Retina (tissue), 1 donor: Measurements from ENCODE around the gene P2RY6.
"Not testable (repeated sequence)": the region's sequence is repeated elsewhere in the genome, so short reads cannot be mapped to it uniquely, and the experiment has no call there.

Source experiments
- DNase-seq: peaks from one replicate; pipeline ENCODE4 v3.0.0-alpha.2; 2016

The P2RY6 gene

GRCh38 chr11:73271936-73272679 lies at the start of gene P2RY6:
Gene P2RY6 (plus strand): TSS chr11:73272338. CDS start chr11:73296519, 24,181 bp downstream.
- DNase-seq, result no peak

GRCh38 chr11:73223998-73224730 lies 48.0 kb upstream of the P2RY6 start:
- no peak for DNase-seq

- no peak for DNase-seq
These were observed 47.0 kb upstream of the P2RY6 start for GRCh38 chr11:73225001-73225686.

- DNase-seq, result no peak
These were observed 46.3 kb upstream of the P2RY6 start for GRCh38 chr11:73225851-73226250.

GRCh38 chr11:73226297-73227006 lies 45.7 kb upstream of the P2RY6 start:
- DNase-seq, result no peak

GRCh38 chr11:73227571-73228211 lies 44.4 kb upstream of the P2RY6 start:
- no peak for DNase-seq

- DNase-seq, result no peak
These were observed 43.6 kb upstream of the P2RY6 start for GRCh38 chr11:73228268-73229134.

GRCh38 chr11:73229321-73229895 lies 42.7 kb upstream of the P2RY6 start:
- DNase-seq, result no peak

GRCh38 chr11:73229896-73230875 lies 42.0 kb upstream of the P2RY6 start:
- no peak for DNase-seq

- DNase-seq, result no peak
These were observed 41.2 kb upstream of the P2RY6 start for GRCh38 chr11:73230931-73231330.

- DNase-seq, result not testable (repeated sequence)
These were observed 39.7 kb upstream of the P2RY6 start for GRCh38 chr11:73232487-73232886.

GRCh38 chr11:73233211-73233610 lies 38.9 kb upstream of the P2RY6 start:
- DNase-seq, result no peak

- DNase-seq, result no peak
These were observed 38.3 kb upstream of the P2RY6 start for GRCh38 chr11:73233692-73234470.

GRCh38 chr11:73234471-73235181 lies 37.5 kb upstream of the P2RY6 start:
- no peak for DNase-seq

GRCh38 chr11:73235236-73235786 lies 36.8 kb upstream of the P2RY6 start:
- no peak for DNase-seq

GRCh38 chr11:73236205-73236765 lies 35.9 kb upstream of the P2RY6 start:
- DNase-seq, result no peak

GRCh38 chr11:73236854-73237253 lies 35.3 kb upstream of the P2RY6 start:
- no peak for DNase-seq
